ENCODE data around the gene MMP14.
"Not testable (repeated sequence)": the region's sequence is repeated elsewhere in the genome, so short reads cannot be mapped to it uniquely, and the experiment has no call there.

Gene MMP14

DNA sequence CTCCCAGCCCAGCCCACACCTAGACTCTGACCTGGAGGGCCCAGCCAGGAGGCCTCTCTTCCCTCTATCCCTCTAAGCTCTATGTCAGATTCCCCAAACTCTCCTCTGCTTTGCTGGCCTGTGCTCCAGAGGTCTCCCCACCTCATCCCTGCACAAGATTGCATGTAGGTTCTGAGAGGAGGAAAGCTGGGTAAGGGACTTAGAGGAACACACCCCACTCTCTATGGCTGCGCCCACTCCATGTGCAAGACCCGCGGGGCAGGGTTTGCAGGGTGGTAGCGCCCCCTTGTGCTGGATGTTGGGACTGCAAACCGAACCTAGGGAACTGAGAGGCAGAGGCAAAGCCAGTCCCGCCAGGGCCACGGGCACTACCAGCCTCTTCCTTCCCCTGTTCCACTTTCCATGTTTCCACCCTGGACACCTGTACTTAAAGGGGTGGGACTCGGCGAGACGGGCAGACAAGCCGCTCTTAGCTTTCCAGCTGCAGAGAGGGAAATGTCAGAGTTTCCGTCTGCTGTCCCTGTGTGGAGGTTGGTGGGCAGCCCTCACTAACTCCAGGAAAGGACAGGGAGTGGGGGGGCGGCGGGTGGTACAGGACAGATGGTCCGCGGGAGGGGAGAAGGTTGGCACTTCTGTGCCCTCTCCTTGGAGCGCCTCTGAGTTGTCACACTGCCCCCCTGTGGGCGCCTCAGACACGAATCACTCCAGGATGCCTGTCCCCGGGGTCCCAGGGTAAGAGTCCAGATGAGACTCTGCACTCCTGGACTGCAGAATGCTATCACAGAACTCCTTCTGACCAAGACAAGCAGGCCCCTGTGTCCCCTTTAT, 16.8 kb downstream of the MMP14 start:
- TF ChIP-seq GATA1 (IDR thresholded peaks at IDR 0.05; ENCODE audit: low read depth, low read length) (no peak), POLR2A (IDR thresholded peaks at IDR 0.05; ENCODE audit: low read length) (no peak)
- DNase-seq = peak; percentile 82 to 92

DNA sequence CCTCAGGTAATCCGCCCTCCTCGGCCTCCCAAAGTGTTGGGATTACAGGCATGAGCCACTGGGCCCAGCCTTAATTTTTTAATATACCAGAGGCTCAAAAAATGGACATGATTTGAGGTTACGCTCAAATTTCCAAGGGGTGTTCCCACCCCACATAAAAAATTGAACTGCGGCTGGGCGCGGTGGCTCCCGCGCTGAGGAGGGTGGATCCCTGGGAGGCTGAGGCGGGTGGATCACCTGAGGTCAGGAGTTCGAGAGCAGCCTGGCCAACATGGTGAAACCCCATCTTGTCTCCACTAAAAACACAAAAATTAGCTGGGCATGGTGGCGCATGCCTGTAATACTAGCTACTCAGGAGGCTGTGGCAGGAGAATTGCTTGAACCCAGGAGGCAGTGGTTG, 17.9 kb downstream of the MMP14 start:
- not testable (repeated sequence) for DNase-seq

DNA sequence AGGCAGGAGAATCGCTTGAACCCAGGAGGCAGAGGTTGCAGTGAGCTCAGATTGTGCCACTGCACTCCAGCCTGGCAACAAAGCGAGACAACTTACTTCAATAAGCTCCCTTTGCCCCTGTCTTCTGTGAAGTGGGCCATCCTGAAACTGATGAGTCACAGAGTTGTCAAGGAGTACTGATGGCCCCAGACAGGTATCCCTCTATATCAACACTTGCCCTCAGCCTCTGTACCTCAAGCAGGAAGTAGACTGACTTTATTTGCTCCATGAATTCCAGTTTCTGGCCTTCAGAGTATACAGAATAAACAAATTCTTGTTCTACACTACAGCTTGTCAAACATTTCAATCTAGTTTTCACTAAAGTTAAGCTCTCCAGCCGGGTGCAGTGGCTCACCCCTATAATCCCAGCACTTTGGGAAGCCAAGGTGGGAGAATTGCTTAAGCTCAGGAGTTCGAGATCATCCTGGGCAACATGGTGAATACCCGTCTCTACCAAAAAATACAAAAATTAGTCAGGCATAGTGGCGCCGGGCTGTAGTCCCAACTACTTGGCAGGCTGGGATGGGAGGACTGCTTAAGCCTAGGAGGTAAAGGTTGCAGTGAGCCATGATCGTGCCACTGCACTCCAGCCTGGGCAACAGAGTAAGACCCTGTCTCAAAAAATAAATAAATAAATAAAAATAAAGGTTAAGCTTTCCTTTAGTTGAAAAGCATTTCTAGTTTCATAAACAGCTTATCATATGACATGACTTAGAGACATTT, 18.8 kb downstream of the MMP14 start:
- TF ChIP-seq GATA1 (IDR thresholded peaks at IDR 0.05; ENCODE audit: low read depth, low read length) (no peak), POLR2A (IDR thresholded peaks at IDR 0.05; ENCODE audit: low read length) (no peak)

DNA sequence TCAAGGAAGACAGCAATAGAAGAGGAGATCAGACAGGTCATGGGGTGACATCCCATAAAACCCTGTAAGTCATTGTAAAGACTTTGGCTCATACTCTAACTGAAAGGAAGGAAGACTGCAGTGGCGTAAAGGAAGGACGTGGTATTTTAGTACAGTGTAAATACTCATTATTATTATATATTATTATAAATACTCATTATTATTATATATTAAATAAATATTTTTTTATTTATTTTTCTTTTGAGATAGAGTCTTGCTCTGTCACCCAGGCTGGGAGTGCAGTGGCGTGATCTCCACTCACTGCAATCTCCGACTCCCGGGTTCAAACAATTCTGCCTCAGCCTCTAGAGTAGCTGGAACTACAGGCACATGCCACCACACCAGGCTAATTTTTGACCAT, 20.0 kb downstream of the MMP14 start:
- DNase-seq = no peak
- TF ChIP-seq GATA1 (IDR thresholded peaks at IDR 0.05; ENCODE audit: low read depth, low read length) (no peak), POLR2A (IDR thresholded peaks at IDR 0.05; ENCODE audit: low read length) (no peak)

More for the DNA sequence above, 18.8 kb downstream of the MMP14 start:
- DNase-seq = no peak

DNA sequence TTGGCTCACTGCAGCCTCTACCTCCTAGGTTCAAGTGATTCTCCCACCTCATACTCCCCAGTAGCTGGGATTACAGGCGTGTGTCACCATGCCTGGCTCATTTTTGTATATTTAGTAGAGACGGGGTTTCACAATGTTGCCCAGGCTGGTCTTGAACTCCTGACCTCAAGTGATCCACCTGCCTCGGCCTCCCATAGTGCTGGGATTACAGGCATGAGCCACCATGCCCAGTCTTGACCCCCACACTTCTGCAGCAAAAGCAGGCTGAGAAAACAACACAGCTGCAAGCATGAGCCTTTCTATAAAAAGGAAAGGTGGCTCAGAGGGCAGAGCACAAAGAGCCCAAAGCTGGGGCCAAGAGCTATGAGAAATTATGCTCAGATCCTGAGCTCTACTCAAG, 24.0 kb downstream of the MMP14 start:
- not testable (repeated sequence) for DNase-seq

DNA sequence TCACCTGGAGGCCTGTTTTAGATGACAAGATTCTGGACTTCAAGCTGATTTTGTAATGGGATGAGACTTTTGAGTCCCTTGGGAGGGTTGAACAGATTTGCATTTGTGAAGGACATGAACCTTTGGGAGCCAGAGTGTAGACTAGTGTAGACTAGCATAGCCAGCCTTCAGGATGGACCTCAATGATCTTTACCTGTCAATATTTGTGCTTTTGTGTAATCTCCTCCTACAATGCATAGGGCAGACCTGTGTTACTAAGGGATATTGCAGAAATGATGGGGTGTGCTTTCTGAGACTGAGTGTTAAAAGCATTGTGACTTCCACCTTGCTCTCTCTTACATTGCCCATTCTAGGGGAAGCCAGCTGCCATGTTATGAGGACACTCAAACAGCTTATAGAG, 25.3 kb downstream of the MMP14 start:
- no peak for DNase-seq
- TF ChIP-seq GATA1 (IDR thresholded peaks at IDR 0.05; ENCODE audit: low read depth, low read length) (no peak), POLR2A (IDR thresholded peaks at IDR 0.05; ENCODE audit: low read length) (no peak)

DNA sequence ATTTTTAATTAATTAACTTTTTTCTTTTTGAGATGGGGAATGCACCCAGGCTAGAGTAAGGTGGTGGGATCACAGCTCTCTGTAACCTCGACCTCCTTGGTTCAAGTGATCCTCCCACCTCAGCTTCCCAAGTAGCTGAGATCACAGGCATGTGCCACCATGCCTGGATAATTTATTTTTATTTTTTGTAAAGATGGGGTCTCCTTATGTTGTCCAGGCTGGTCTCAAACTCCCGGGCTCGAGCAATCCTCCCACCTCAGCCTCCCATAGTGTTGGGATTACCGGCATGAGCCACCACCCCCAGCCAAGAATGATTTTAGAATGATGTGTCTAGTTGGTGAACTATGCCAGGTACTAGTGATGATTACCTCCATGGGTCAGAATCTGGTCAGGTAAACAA, 28.6 kb downstream of the MMP14 start:
- DNase-seq = no peak
- no peak for TF ChIP-seq GATA1 (IDR thresholded peaks at IDR 0.05; ENCODE audit: low read depth, low read length)
- TF ChIP-seq POLR2A (IDR thresholded peaks at IDR 0.05; ENCODE audit: low read length) = no peak

DNA sequence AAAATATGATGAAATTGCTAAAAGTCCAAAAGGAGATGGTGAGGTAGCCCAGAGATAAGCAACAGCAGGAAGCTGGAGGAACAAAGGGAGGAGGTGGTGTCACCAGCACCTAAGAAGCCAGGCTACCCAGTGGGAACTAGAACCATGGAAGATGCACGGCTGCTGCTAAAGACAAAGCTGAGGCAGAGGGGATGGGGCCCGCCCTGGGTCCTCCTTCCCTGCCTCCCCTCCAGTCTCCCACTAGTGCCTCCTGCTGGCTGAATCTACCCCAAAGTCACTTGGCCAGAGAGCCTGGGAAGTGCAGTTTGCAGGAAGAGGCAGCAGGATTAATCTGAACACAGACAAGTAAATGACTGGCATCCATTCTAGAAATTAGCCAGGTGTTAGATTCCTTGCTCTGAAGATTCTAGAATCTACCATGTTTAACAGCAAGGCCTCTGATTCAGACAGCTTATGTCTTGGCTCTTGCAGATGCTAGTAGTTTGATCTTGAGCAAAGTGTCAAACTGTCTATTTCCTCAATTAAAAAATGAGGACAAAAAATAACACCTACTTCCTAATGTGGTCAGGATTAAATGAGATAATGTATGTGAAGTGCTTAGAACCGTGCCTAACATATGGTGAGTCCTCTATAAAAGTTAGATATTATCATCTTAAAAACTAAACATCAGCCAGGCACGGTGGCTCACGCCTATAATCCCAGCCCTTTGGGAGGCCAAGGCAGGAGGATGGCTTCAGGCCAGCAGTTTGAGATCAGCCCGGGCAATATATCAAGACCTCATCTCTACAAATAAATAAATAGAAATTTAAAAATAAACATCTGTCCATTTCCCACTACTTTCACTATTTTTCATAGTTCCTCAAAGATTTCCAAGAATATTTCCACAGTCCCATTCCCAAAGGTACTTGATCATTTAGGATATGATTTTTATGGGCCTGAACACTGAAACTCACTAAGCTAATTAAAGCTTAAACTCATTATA, 29.3 kb downstream of the MMP14 start:
- TF ChIP-seq POLR2A (IDR thresholded peaks at IDR 0.05; ENCODE audit: low read length) (no peak), GATA1 (IDR thresholded peaks at IDR 0.05; ENCODE audit: low read depth, low read length) (no peak)
- peak; percentile 47 for DNase-seq

DNA sequence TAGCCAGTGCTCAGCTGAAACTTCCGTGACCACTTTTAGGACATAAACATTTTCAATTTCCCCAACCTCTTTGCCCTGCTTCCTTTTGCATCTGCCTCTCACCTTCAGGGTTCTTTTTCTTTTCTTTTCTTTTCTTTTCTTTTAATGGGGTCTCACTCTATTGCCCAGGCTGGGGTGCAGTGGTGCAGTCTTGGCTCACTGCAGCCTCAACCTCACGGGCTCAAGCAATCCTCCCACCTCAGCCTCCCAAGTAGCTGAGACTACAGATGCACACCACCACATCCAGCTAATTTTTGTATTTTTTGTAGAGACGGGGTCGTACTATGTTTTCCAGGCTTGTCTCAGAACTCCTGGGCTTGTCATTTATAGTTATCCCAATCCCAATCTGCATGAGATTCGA, 30.5 kb downstream of the MMP14 start:
- no peak for DNase-seq
- TF ChIP-seq POLR2A (IDR thresholded peaks at IDR 0.05; ENCODE audit: low read length) (no peak), GATA1 (IDR thresholded peaks at IDR 0.05; ENCODE audit: low read depth, low read length) (no peak)

DNA sequence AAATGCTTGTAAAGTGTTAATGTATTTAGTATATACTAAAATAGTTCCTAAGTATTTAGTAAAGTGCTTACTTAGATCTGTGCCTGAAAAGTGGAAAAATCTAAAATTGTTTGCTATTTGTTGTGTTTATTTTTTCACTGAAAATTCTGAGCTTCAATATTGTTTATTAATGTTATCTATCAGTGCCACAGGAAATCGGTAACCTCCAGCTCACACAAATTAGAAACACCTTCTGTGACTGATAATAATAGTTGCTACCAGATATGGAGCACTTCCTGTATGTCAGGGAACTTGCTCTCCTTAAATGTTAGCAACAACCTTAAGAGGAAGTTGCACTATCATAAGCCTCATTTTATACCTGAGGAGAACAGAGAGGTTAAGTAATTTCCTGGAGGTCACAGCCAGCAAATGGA, 34.4 kb downstream of the MMP14 start:
- TF ChIP-seq POLR2A (IDR thresholded peaks at IDR 0.05; ENCODE audit: low read length) (no peak), GATA1 (IDR thresholded peaks at IDR 0.05; ENCODE audit: low read depth, low read length) (no peak)
- DNase-seq = peak in 1 of 2 experiments; percentile 85

DNA sequence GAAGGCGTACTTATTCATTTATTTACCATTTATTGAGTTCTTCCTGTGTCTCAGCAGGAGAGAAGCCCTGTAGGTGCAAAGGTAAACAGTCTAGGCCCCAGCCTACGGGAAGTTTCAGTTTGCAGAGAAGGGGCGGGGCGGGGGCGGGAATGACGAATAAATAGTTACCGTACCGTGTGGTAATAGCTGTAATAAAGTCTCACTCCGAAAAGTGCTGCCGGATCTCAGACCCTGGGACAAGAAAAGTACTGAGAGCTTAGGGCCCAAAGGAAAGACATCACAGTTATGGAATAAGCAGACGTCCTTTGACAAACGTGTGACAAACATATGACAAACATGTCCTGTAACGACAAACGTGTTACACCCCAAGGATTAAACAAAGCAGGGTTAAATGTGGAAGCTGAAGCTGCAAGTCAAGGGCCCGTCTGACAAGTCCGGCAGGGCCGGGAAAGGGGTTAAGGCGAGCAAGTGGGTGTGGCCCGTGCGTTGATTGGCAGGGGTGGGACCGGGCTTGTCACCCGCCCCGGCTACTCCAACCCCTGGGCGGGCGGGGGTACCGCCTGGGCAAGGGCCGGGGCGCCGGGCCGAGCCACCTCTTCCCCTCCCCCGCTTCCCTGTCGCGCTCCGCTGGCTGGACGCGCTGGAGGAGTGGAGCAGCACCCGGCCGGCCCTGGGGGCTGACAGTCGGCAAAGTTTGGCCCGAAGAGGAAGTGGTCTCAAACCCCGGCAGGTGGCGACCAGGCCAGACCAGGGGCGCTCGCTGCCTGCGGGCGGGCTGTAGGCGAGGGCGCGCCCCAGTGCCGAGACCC, 35.0 kb downstream of the MMP14 start, which contains the start of gene LRP10:
Gene LRP10 (plus strand): TSS at position 517 of the 809 bp plus-strand sequence. CDS start 564 bp downstream, outside the sequence.
- peak; percentile 94 to 95 for DNase-seq
- no peak for TF ChIP-seq GATA1 (IDR thresholded peaks at IDR 0.05; ENCODE audit: low read depth, low read length)
- TF ChIP-seq POLR2A (IDR thresholded peaks at IDR 0.05; ENCODE audit: low read length) = peak; percentile 93

DNA sequence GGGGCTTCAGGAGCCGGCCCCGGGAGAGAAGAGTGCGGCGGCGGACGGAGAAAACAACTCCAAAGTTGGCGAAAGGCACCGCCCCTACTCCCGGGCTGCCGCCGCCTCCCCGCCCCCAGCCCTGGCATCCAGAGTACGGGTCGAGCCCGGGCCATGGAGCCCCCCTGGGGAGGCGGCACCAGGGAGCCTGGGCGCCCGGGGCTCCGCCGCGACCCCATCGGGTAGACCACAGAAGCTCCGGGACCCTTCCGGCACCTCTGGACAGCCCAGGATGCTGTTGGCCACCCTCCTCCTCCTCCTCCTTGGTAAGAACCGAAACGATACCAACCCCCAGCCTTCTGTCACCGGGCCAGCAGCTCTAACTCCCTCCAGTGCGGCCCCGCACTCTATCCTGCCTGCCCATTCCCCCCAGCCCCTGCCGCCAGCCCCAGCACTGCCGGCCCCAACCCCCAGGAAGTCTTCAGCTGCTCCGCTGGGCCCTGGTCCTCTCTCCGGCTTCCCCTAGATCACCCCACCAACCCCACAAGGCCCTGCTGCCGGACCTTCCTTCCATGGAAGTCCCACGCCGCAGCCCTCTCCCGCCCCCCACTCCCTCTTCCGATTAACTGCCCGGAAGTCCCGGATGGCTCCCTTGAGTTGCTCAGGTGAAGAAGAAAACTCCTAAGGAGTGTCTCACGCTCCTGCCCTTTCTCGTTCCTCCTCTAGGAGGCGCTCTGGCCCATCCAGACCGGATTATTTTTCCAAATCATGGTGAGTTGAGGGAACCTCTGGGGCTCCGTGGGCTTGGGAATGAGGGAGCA, 35.8 kb downstream of the MMP14 start:
- peak; percentile 78 to 91 for DNase-seq
- TF ChIP-seq GATA1 (IDR thresholded peaks at IDR 0.05; ENCODE audit: low read depth, low read length) (no peak), POLR2A (IDR thresholded peaks at IDR 0.05; ENCODE audit: low read length) (no peak)

All from erythroblast (primary cell).